ENCODE data around the gene PBRM1. TPM values are rescaled to one million over a fixed set of nuclear protein-coding genes. Genes with fewer than 3 reads are reported as not detected.

PBRM1 gene
- total and polyA plus RNA-seq, 2 experiments from 2014 or later: 42.6 to 60.3 TPM

DNA sequence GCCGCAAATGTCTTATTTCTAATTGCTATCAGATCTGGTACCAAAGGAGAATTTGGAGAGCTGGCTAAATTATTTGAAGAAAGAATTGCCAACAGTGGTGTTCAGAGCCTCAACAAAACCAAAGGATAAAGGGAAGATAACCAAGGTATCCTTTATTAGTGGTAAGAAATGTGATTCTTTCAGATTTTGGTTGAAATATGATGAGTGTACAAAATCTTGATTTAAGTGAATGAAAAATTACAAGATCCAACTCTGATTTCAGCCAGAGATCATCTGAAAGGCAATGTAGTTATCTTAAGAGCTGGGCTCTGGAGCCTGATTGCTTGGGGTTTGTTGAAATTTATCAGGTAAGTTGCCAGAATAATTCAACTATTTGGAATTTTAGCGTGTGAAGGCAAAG lies 4.8 kb upstream of the PBRM1 start:
- no peak overlapping the region for H3K4me2 ChIP-seq (ENCODE audit: unreplicated experiment)

DNA sequence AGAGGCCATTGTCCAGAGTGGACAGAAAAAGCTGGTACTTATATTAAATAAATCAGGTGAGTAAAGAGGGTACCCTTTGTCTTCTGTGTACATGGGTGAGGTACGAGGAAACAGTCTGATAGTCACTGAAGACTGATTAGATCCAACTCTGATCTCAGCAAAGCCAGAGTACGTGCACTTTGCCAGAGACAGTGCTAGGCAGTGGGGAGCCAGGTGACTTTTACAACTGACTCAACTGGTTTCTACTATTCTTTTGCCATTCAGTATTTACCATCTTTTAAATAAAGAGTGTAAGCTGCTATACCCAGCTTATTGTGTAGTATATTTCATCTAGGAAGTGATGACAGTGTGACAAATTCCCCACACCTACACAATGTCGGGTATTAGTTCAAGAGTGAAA lies 3.4 kb upstream of the PBRM1 start:
- TF ChIP-seq EZH2phosphoT487 (IDR thresholded peaks at IDR 0.05; ENCODE audit: insufficient read depth, low read depth) (no peak), EZH2 (IDR thresholded peaks at IDR 0.05; ENCODE audit: insufficient read depth, poor library complexity, severe bottlenecking) (no peak)
- WGBS, 2 experiments (ENCODE audit: low coverage in 1 of 2, low lambda C conversion rate in 2 of 2, missing lambda C conversion rate in 2 of 2): 90 to 93% methylated on average over 3 of the region's 3 CpGs
- H3K9me3 ChIP-seq (ENCODE audit: low read depth): no peaks in the 10 kb centered on the region
- no peaks in the 10 kb centered on the region for H4K20me1 ChIP-seq (ENCODE audit: insufficient read depth)
- no peak overlapping the region for H3K4me2 ChIP-seq (ENCODE audit: unreplicated experiment)
- H2AFZ ChIP-seq: no peak overlapping the region
- no peak for DNase-seq
- H3K9ac ChIP-seq: peak overlapping the region; percentile 96; the same call in 1 of the 2 replicates
- peaks cover 37% of the 10 kb centered on the region for H3K4me1 ChIP-seq (ENCODE audit: insufficient read depth)
- H3K36me3 ChIP-seq (ENCODE audit: low read depth): peaks cover 73% of the 10 kb centered on the region
- H3K9me2 ChIP-seq (ENCODE audit: insufficient read depth): no peaks in the 10 kb centered on the region
- peaks cover 65% of the 10 kb centered on the region for H3F3A ChIP-seq (ENCODE audit: insufficient read depth)
- H3K27ac ChIP-seq: peak overlapping the region; percentile 90
- no peaks in the 10 kb centered on the region for H3K27me3 ChIP-seq (replicated peaks; ENCODE audit: insufficient read depth)
- no peak overlapping the region for H3K4me3 ChIP-seq
- in situ Hi-C loops (cut with MboI): no loop called here
- peaks cover 79% of the 10 kb centered on the region for H3K79me2 ChIP-seq (ENCODE audit: insufficient read depth)

More for the DNA sequence above, 4.8 kb upstream of the PBRM1 start:
- Histone ChIP-seq H3K36me3 (ENCODE audit: low read depth) (peaks cover 85% of the 10 kb centered on the region), H3K9ac (peak overlapping the region; percentile 17; the same call in 1 of the 2 replicates), H3F3A (ENCODE audit: insufficient read depth) (peaks cover 77% of the 10 kb centered on the region), H3K4me1 (ENCODE audit: insufficient read depth) (peaks cover 30% of the 10 kb centered on the region), H4K20me1 (ENCODE audit: insufficient read depth) (no peaks in the 10 kb centered on the region), H3K27ac (no peak overlapping the region), H3K27me3 (replicated peaks; ENCODE audit: insufficient read depth) (no peaks in the 10 kb centered on the region), H3K9me3 (ENCODE audit: low read depth) (no peaks in the 10 kb centered on the region), H3K4me3 (no peak overlapping the region), H2AFZ (no peak overlapping the region), H3K9me2 (ENCODE audit: insufficient read depth) (no peaks in the 10 kb centered on the region), H3K79me2 (ENCODE audit: insufficient read depth) (peaks cover 75% of the 10 kb centered on the region)
- TF ChIP-seq EZH2phosphoT487 (IDR thresholded peaks at IDR 0.05; ENCODE audit: insufficient read depth, low read depth) (no peak), EZH2 (IDR thresholded peaks at IDR 0.05; ENCODE audit: insufficient read depth, poor library complexity, severe bottlenecking) (no peak)
- DNase-seq: no peak
- WGBS, 2 experiments (ENCODE audit: low coverage in 1 of 2, low lambda C conversion rate in 2 of 2, missing lambda C conversion rate in 2 of 2): 96 to 97% methylated on average over 2 of the region's 2 CpGs
- in situ Hi-C loops (cut with MboI): no loop called here

DNA sequence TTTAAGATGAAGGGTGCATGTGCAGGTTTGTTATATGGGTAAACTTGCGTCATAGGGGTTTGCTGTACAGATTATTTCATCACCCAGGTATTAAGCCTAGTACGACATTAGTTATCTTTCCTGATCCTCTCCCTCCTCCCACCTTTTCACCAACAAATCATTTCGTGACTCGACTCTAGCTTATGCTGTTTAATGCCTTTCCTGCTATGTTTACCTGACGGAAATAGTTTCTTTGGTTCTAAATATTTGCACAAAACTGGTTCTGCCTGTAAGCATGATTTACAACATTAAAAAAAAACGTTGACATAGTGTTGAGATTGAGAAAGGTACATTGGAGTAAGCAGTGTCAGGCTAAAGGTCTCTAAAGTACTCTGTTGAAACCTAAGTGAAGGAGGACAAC lies 2.6 kb upstream of the PBRM1 start:
- Histone ChIP-seq H2AFZ (no peak overlapping the region), H3K9me3 (ENCODE audit: low read depth) (no peaks in the 10 kb centered on the region), H3K36me3 (ENCODE audit: low read depth) (peaks cover 65% of the 10 kb centered on the region), H3K9me2 (ENCODE audit: insufficient read depth) (no peaks in the 10 kb centered on the region), H3F3A (ENCODE audit: insufficient read depth) (peaks cover 57% of the 10 kb centered on the region), H3K4me1 (ENCODE audit: insufficient read depth) (peaks cover 35% of the 10 kb centered on the region), H3K27ac (peak overlapping the region; percentile 90; the same call in 1 of the 2 replicates), H3K79me2 (ENCODE audit: insufficient read depth) (peaks cover 88% of the 10 kb centered on the region), H3K4me2 (ENCODE audit: unreplicated experiment) (no peak overlapping the region), H4K20me1 (ENCODE audit: insufficient read depth) (no peaks in the 10 kb centered on the region), H3K27me3 (replicated peaks; ENCODE audit: insufficient read depth) (no peaks in the 10 kb centered on the region), H3K9ac (peak overlapping the region; percentile 96), H3K4me3 (no peak overlapping the region)
- DNase-seq: no peak
- in situ Hi-C loops (cut with MboI): no loop called here
- TF ChIP-seq EZH2 (IDR thresholded peaks at IDR 0.05; ENCODE audit: insufficient read depth, poor library complexity, severe bottlenecking) (no peak), EZH2phosphoT487 (IDR thresholded peaks at IDR 0.05; ENCODE audit: insufficient read depth, low read depth) (no peak)
- WGBS, 2 experiments (ENCODE audit: low coverage in 1 of 2, low lambda C conversion rate in 2 of 2, missing lambda C conversion rate in 2 of 2): 85 to 91% methylated on average over 6 of the region's 6 CpGs

DNA sequence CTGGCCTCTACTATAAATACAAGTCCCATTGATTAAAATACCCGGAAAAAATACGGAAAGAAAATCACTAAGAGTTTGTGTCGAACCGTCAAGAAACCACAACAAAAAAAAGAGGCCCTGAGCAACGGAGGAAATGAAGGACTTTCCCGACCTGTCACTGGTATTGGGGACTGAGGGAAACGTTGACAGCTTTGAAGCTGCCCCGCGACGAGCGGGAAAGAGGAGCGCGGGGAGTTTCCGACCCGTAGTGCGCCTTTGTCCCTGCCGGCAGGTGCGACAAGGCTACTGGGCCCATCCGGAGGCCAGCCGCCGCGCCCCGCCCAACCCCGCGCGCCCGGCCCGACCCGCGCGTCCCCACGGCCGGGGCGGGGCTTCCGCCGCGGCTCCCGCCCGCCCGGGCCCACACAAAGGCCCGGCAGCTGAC lies 416 bp downstream of the PBRM1 start:
- TF ChIP-seq EZH2phosphoT487 (IDR thresholded peaks at IDR 0.05; ENCODE audit: insufficient read depth, low read depth): no peak
- no peak for TF ChIP-seq EZH2 (IDR thresholded peaks at IDR 0.05; ENCODE audit: insufficient read depth, poor library complexity, severe bottlenecking)
- Histone ChIP-seq H3K79me2 (ENCODE audit: insufficient read depth) (peaks cover 95% of the 10 kb centered on the region), H3K27me3 (replicated peaks; ENCODE audit: insufficient read depth) (no peaks in the 10 kb centered on the region), H2AFZ (peak overlapping the region; percentile 64), H3K27ac (peak overlapping the region; percentile 90), H3K4me3 (peak overlapping the region; percentile 90), H3K36me3 (ENCODE audit: low read depth) (peaks cover 39% of the 10 kb centered on the region), H3K9me3 (ENCODE audit: low read depth) (no peaks in the 10 kb centered on the region), H3K4me1 (ENCODE audit: insufficient read depth) (peaks cover 41% of the 10 kb centered on the region), H3K9me2 (ENCODE audit: insufficient read depth) (no peaks in the 10 kb centered on the region), H4K20me1 (ENCODE audit: insufficient read depth) (no peaks in the 10 kb centered on the region), H3K9ac (peak overlapping the region; percentile 96), H3K4me2 (ENCODE audit: unreplicated experiment) (peak overlapping the region; percentile 98), H3F3A (ENCODE audit: insufficient read depth) (peaks cover 44% of the 10 kb centered on the region)
- peak; percentile 91 for DNase-seq
- 1 to 2% methylated on average over 23 to 24 of the region's 41 CpGs for WGBS, 2 experiments (ENCODE audit: low coverage in 1 of 2, low lambda C conversion rate in 2 of 2, missing lambda C conversion rate in 2 of 2)
- in situ Hi-C loops (cut with MboI): no loop called here

All from GM23248 (cell line).